Stimulated activated CD4-positive, alpha-beta T cell treated with anti-CD3 and anti-CD28 coated beads, Interleukin-12 subunit alpha, Interleukin-12 subunit beta, amount 100 ng/mL, for 24 hours (primary cell): ENCODE data around the gene APBA1.

ENCODE experiments used
- DNase-seq, 2 experiments: peaks; one replicate each; pipeline ENCODE4 v3.0.0-alpha.2; 2020; ENCODE audit warnings: low read depth in 2 of 2

APBA1 gene

GRCh38 chr9:69474821-69475220 is 197.3 kb downstream of the APBA1 start:
- DNase-seq: no peak

- DNase-seq: no peak
These were observed 200.0 kb downstream of the APBA1 start for GRCh38 chr9:69472101-69472620.

- no peak for DNase-seq
These were observed 200.7 kb downstream of the APBA1 start for GRCh38 chr9:69471433-69471832.

DNA sequence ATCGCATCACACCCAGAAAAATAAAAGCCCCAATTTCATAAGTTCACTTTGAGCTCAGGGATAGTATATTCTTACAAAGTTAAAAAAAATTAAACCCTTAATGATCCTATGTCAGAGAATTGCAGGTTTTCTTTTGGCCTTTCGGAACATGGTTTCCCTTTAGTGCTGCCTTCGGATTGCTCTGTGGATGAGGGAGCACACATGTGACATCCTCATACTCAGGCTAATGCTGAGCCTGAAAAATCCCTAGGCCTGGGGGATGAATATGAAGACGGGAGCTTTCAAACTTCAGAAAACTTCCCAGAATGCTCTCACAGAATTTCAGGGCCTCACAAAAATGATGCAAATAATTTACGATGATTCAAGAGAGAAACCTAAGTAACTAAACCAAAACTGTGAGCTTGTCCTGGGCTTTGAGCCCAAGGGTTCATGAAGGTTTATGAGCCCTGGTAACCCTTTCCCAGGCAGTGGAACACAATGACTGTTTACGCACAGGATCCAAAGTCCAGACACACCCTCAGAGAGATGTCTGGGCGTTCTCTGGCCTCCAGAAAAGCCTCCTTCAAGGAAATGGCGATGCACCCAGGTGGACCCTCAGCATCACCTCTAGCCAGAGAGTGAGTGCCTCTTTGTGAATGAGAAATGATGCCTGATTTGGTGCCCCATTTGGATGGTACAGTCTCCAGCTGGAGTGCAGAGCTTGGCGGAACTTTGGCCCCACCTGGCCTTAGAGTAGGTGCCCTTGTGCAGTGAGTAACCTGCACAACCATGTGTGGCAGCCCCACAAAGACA is 201.8 kb downstream of the APBA1 start:
- DNase-seq: no peak

- no peak for DNase-seq
These were observed 203.0 kb downstream of the APBA1 start for GRCh38 chr9:69469136-69469535.

DNA sequence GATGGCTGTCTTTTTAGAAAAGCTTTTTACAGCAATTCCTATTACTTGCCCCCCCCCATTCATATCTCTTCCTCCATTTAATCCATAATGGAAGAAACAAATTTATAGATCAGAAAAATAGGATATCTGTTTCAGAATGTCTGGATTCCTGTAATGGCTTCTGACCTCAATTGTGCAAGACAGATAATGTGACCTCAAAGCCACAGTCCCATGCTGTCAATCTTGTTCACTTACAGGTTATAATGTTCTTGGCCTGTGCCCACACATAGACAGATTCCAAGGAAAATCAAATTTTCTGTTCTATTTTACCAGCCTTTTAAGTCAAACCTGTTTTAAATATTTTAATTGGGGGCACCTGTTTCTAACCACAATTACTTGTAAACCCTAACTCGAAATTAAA is 203.8 kb downstream of the APBA1 start:
- no peak for DNase-seq

- DNase-seq: no peak
These were observed 206.0 kb downstream of the APBA1 start for GRCh38 chr9:69466151-69466550.

GRCh38 chr9:69465473-69465872 is 206.7 kb downstream of the APBA1 start:
- no peak for DNase-seq

DNA sequence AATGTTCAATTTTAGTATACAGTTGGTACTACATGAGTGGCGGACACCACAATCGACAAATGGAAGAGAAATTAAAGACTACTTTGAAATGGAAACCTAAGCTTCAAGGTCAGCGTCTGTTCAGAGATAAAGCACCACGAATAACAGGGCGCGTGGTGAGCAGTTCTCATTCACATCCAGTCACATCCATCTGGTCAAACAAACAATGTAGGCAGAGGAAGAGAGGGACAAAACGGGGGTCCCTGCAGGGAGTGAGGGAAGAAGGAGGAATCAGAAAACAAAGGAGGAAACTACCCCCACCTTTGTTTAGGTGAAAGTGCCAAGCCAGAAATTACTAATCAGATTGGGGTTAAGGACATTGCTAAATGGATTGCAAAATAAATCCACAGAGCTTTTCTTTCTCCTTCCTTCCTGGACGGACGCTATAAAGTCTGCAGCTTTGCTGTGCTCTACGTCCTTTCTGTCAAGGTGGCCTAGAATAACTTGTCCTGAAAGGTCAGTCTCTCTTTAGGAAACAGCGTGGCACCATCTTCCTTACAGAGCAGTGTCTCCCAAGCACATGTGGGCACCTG is 208.6 kb downstream of the APBA1 start:
- no peak for DNase-seq

GRCh38 chr9:69462394-69462793 is 209.8 kb downstream of the APBA1 start:
- DNase-seq: no peak

GRCh38 chr9:69461103-69461887 is 210.9 kb downstream of the APBA1 start:
- DNase-seq: no peak

DNA sequence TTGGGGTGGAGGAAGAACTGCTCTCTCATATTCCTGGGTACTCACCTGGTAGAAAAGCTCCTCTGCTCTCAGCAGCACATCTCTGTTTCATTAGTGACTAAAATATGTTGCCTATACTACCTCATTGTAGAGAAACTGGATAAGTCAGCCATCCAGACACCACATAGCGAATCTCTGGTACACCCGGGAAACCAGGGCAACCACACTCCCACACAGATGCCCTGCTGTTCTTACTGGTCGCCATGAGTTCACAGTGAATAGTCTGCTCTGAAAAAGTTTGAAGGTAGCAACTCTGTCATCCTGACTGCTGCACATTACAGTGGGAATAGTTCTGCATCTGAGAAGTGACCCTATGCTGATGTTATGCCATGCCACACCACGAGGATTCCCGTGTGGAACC is 212.2 kb downstream of the APBA1 start:
- no peak for DNase-seq

- DNase-seq: no peak
These were observed 214.0 kb downstream of the APBA1 start for GRCh38 chr9:69458176-69458575.

DNA sequence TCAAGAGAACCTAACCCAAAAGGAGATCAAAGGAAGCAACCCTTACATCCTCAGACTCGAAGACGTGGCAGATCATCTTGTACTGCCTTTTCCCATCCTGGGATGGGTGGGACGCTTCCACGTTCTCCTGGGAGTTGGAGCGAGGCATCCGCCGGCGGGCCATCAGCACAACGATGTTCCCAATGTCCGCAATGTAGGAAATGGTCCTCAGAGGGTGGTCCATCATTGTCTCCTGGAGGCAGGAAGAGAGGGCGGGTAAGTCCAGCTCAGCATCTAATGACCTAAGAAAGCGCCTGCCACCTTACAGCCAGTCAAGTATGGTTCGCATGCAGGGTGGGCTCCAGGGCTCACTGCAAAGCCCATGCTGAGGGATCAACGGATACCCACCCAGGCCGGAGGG is 216.0 kb downstream of the APBA1 start:
- no peak for DNase-seq

DNA sequence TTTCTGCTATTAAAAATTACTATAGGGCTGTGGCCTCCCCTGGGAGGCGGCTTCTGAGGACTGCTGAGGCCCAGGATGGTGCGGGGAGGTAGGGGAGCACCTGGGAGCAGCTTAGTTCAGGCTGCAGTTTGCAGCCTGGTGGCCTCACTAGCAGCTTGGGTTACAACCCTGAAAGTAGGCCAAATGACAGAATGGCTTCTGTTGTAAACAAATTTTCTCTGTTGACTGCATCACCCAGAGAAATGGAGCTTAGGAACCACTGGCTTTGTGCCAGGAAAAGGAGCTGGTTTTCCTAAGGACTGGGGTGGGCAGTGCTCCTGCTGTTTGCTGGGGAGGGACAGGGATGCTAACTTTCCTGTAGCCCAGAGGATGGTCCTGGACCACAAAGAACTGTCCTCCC is 216.9 kb downstream of the APBA1 start:
- DNase-seq: no peak

GRCh38 chr9:69454321-69454720 is 217.8 kb downstream of the APBA1 start:
- no peak for DNase-seq

GRCh38 chr9:69453746-69454145 is 218.4 kb downstream of the APBA1 start:
- no peak for DNase-seq

DNA sequence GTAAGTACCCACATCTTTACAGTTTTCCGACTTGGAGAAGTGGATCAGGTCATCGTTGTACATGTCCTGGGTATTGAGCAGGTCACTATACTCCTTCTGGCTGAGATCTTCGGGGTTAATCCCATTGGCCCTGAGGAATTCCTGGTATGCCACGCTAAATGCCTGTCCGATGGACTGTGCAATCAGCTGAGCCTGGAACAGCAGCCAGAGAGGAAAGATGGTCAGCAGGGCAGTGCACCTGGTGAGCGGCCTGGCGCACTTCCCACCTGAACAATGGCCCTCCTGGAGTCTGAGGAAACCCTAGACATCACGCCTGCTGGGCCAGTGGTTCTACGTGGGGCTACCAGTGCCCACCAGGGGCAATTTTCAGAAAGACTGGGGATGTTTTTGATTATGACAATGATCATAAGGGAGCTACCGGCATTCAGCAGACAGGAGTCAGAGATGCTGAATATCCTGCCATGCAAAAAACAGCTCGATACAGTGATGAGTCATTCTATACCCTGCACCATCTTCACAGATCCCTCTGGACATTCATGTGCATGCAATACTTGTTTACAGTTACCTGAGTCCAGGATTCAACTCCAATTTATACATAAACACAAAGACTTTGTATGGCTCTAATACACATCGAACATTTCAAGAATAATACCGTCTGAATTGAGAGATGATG is 219.9 kb downstream of the APBA1 start:
- DNase-seq: no peak

GRCh38 chr9:69446496-69446895 is 225.7 kb downstream of the APBA1 start:
- no peak for DNase-seq

- no peak for DNase-seq
These were observed 226.9 kb downstream of the APBA1 start for GRCh38 chr9:69445251-69445650.

DNA sequence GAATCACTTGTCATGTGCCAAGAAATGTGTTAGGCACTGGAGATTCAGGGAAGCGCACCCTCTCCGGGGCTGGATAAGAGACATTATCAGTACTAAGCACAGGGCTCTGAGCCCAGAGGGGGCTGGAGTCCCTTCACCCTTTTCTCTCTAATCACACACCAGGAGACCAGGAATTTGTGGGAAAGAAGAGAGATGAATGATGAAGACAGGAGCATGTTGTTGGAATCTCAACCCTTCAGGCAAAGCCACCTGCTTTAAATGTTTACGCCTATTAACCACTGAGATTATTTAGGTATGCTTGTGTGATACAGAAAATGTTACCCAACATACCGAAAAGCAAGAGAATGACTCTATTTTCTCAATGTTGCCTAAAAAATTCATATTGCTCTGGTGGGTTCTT is 227.4 kb downstream of the APBA1 start:
- no peak for DNase-seq

- no peak for DNase-seq
These were observed 228.2 kb downstream of the APBA1 start for GRCh38 chr9:69444021-69444420.
